WTC11 (cell line): ENCODE measurements around the gene LHFPL2. TPM values are rescaled to one million over a fixed set of nuclear protein-coding genes. Genes with fewer than 3 reads are reported as not detected.

Experiments
- ATAC-seq: fragments of 200-7000 bp; cut with Tn5 transposase; 2 replicates; pipeline ENCODE4 v1.10.0; 2021; ENCODE audit warnings: mild to moderate bottlenecking, moderate library complexity
- CTCF ChIA-PET: fragments of 300-600 bp; sonication (Branson Sonifier 250); formaldehyde crosslinking; loops from one replicate; lab custom pipeline; 2021; ENCODE audit warnings: antibody characterized with exemption; lab: Charles Lee
- POLR2A ChIA-PET: fragments of 350-600 bp; sonication (Branson Sonifier 250); formaldehyde crosslinking; loops from one replicate; lab custom pipeline; 2021; ENCODE audit warnings: antibody characterized with exemption; lab: Charles Lee
- DNase-seq: peaks from one replicate; pipeline ENCODE4 v3.0.0; 2021; ENCODE audit warnings: low spot score
- H3K27ac Mint-ChIP-seq: 2 replicates; pipeline ENCODE4 v1.8.0; 2021; ENCODE audit warnings: mixed read lengths
- H3K27me3 Mint-ChIP-seq: 2 replicates; pipeline ENCODE4 v1.8.0; 2021; ENCODE audit warnings: low read depth, mild to moderate bottlenecking, moderate library complexity, mixed read lengths
- H3K36me3 Mint-ChIP-seq: 2 replicates; pipeline ENCODE4 v1.8.0; 2021; ENCODE audit warnings: mixed read lengths
- H3K4me1 Mint-ChIP-seq: 2 replicates; pipeline ENCODE4 v1.8.0; 2022; ENCODE audit warnings: mixed read lengths
- H3K4me3 Mint-ChIP-seq: 2 replicates; pipeline ENCODE4 v1.8.0; 2021; ENCODE audit warnings: mild to moderate bottlenecking, moderate library complexity, mixed read lengths
- H3K9me3 Mint-ChIP-seq: 2 replicates; pipeline ENCODE4 v1.8.0; 2021; ENCODE audit warnings: mixed read lengths
- ATF1 ChIP-seq: sonication (generic); formaldehyde crosslinking; IDR thresholded peaks from 2 replicates; pipeline ENCODE4 v1.8.1; 2023; ENCODE audit warnings: mild to moderate bottlenecking, moderate library complexity, missing genetic modification reagents
- ATF6 ChIP-seq: sonication (generic); formaldehyde crosslinking; IDR thresholded peaks from 2 replicates; pipeline ENCODE4 v1.8.1; 2023; ENCODE audit warnings: mild to moderate bottlenecking, missing genetic modification reagents
- CBFB ChIP-seq: sonication (generic); formaldehyde crosslinking; IDR thresholded peaks from 2 replicates; pipeline ENCODE4 v1.8.1; 2022; ENCODE audit warnings: mild to moderate bottlenecking, low read depth, missing genetic modification reagents
- CREB1 ChIP-seq: sonication (generic); formaldehyde crosslinking; IDR thresholded peaks from 2 replicates; pipeline ENCODE4 v1.8.0; 2023; ENCODE audit warnings: mild to moderate bottlenecking, missing genetic modification reagents
- CREM ChIP-seq: sonication (generic); formaldehyde crosslinking; IDR thresholded peaks from 2 replicates; pipeline ENCODE4 v1.8.1; 2022; ENCODE audit warnings: mild to moderate bottlenecking, missing genetic modification reagents, moderate library complexity
- ELF4 ChIP-seq: sonication (generic); formaldehyde crosslinking; IDR thresholded peaks from 2 replicates; pipeline ENCODE4 v1.8.1; 2022; ENCODE audit warnings: low read depth, mild to moderate bottlenecking, moderate library complexity, missing genetic modification reagents
- FOXK1 ChIP-seq: sonication (generic); formaldehyde crosslinking; IDR thresholded peaks from 2 replicates; pipeline ENCODE4 v1.8.0; 2022; ENCODE audit warnings: mild to moderate bottlenecking, moderate library complexity, missing genetic modification reagents
- GABPB1 ChIP-seq: sonication (generic); formaldehyde crosslinking; IDR thresholded peaks from 2 replicates; pipeline ENCODE4 v1.8.1; 2023; ENCODE audit warnings: mild to moderate bottlenecking, missing genetic modification reagents
- GTF2I ChIP-seq: fragments of 250-450 bp; sonication (Bioruptor Pico); conservative IDR thresholded peaks from 2 replicates; pipeline ENCODE4 v1.4.0; 2021; ENCODE audit warnings: mild to moderate bottlenecking
- HMGXB4 ChIP-seq: sonication (generic); formaldehyde crosslinking; IDR thresholded peaks from 2 replicates; pipeline ENCODE4 v1.8.1; 2023; ENCODE audit warnings: mild to moderate bottlenecking, moderate library complexity, missing genetic modification reagents
- IRF1 ChIP-seq: sonication (generic); formaldehyde crosslinking; IDR thresholded peaks from 2 replicates; pipeline ENCODE4 v1.8.0; 2023; ENCODE audit warnings: missing genetic modification reagents
- MYBL2 ChIP-seq: sonication (generic); formaldehyde crosslinking; IDR thresholded peaks from 2 replicates; pipeline ENCODE4 v1.8.1; 2023; ENCODE audit warnings: mild to moderate bottlenecking, moderate library complexity, missing genetic modification reagents
- NFATC4 ChIP-seq: fragments of 250-450 bp; sonication (Bioruptor Pico); IDR thresholded peaks from 2 replicates; pipeline ENCODE4 v1.9.0; 2021; ENCODE audit warnings: mild to moderate bottlenecking
- NFYB ChIP-seq: sonication (generic); formaldehyde crosslinking; conservative IDR thresholded peaks from 2 replicates; pipeline ENCODE4 v1.8.0; 2022; ENCODE audit warnings: low read depth, missing genetic modification reagents
- NR3C1 ChIP-seq: sonication (generic); formaldehyde crosslinking; conservative IDR thresholded peaks from 2 replicates; pipeline ENCODE4 v1.8.1; 2023; ENCODE audit warnings: low read depth, mild to moderate bottlenecking, missing genetic modification reagents
- PRDM15 ChIP-seq: sonication (generic); formaldehyde crosslinking; IDR thresholded peaks from 2 replicates; pipeline ENCODE4 v1.8.0; 2022; ENCODE audit warnings: missing genetic modification reagents
- PREB ChIP-seq: sonication (generic); formaldehyde crosslinking; IDR thresholded peaks from 2 replicates; pipeline ENCODE4 v1.8.1; 2022; ENCODE audit warnings: mild to moderate bottlenecking, missing genetic modification reagents, moderate library complexity, borderline replicate concordance
- RELA ChIP-seq: sonication (generic); formaldehyde crosslinking; IDR thresholded peaks from 2 replicates; pipeline ENCODE4 v1.8.1; 2022; ENCODE audit warnings: missing genetic modification reagents, mild to moderate bottlenecking, borderline replicate concordance
- RORB ChIP-seq: fragments of 250-450 bp; sonication (Bioruptor Pico); IDR thresholded peaks from 2 replicates; pipeline ENCODE4 v1.9.0; 2021; ENCODE audit warnings: mild to moderate bottlenecking
- SMAD3 ChIP-seq: sonication (generic); formaldehyde crosslinking; IDR thresholded peaks from 2 replicates; pipeline ENCODE4 v1.8.0; 2022; ENCODE audit warnings: missing genetic modification reagents, mild to moderate bottlenecking, borderline replicate concordance
- SP1 ChIP-seq: sonication (generic); formaldehyde crosslinking; conservative IDR thresholded peaks from 2 replicates; pipeline ENCODE4 v1.8.1; 2022; ENCODE audit warnings: missing genetic modification reagents
- TEAD4 ChIP-seq: sonication (generic); formaldehyde crosslinking; IDR thresholded peaks from 2 replicates; pipeline ENCODE4 v1.8.0; 2022; ENCODE audit warnings: mild to moderate bottlenecking, missing genetic modification reagents
- USF1 ChIP-seq: sonication (generic); formaldehyde crosslinking; IDR thresholded peaks from 2 replicates; pipeline ENCODE4 v1.8.0; 2022; ENCODE audit warnings: mild to moderate bottlenecking, missing genetic modification reagents
- ZNF232 ChIP-seq: sonication (generic); formaldehyde crosslinking; IDR thresholded peaks from 2 replicates; pipeline ENCODE4 v1.8.0; 2022; ENCODE audit warnings: mild to moderate bottlenecking, missing genetic modification reagents
- ZNF263 ChIP-seq: sonication (generic); formaldehyde crosslinking; IDR thresholded peaks from 2 replicates; pipeline ENCODE4 v1.8.1; 2022; ENCODE audit warnings: low read depth, mild to moderate bottlenecking, moderate library complexity, missing genetic modification reagents
- ZNF416 ChIP-seq: fragments of 250-450 bp; sonication (Bioruptor Pico); IDR thresholded peaks from 2 replicates; pipeline ENCODE4 v1.9.0; 2021; ENCODE audit warnings: mild to moderate bottlenecking, inconsistent platforms
- total RNA-seq: library from RNA; stranded (reverse); gene quantifications from 3 replicates; pipeline ENCODE4 v1.2.3, GENCODE V29; 2021

LHFPL2 gene
- total RNA-seq, 1 experiment from 2014 or later: 40.6 TPM

GRCh38 chr5:78566747-78567425 lies 81.7 kb downstream of the LHFPL2 start:
- Mint-ChIP-seq H3K4me3 (no peak overlapping the region), H3K36me3 (peaks cover 13% of the 10 kb centered on the region), H3K9me3 (no peaks in the 10 kb centered on the region), H3K4me1 (peaks cover 43% of the 10 kb centered on the region), H3K27me3 (no peaks in the 10 kb centered on the region), H3K27ac (no peak overlapping the region)
- no peak for TF ChIP-seq CREB1 (CRISPR knock-in tag)
- TF ChIP-seq ATF6 (CRISPR knock-in tag): no peak
- TF ChIP-seq HMGXB4: no peak
- no peak for TF ChIP-seq IRF1 (CRISPR knock-in tag)
- no peak for TF ChIP-seq ELF4 (CRISPR knock-in tag)
- no peak for TF ChIP-seq SP1
- no peak for TF ChIP-seq RORB (CRISPR knock-in tag)
- TF ChIP-seq FOXK1: no peak
- no peak for DNase-seq
- CTCF ChIA-PET: no interaction called here
- no peak for ATAC-seq
- POLR2A ChIA-PET: no interaction called here

GRCh38 chr5:78565395-78565794 lies 83.2 kb downstream of the LHFPL2 start:
- H3K4me1 Mint-ChIP-seq: peaks cover 32% of the 10 kb centered on the region
- H3K4me3 Mint-ChIP-seq: no peak overlapping the region
- no peak for ATAC-seq
- no peak overlapping the region for H3K27ac Mint-ChIP-seq
- CTCF ChIA-PET: no interaction called here
- peaks cover 13% of the 10 kb centered on the region for H3K36me3 Mint-ChIP-seq
- POLR2A ChIA-PET: no interaction called here
- H3K9me3 Mint-ChIP-seq: no peaks in the 10 kb centered on the region
- no peaks in the 10 kb centered on the region for H3K27me3 Mint-ChIP-seq
- DNase-seq: no peak
- TF ChIP-seq PREB (CRISPR knock-in tag) (no peak), TEAD4 (CRISPR knock-in tag) (no peak), ATF1 (CRISPR knock-in tag) (no peak), USF1 (CRISPR knock-in tag) (no peak), CBFB (CRISPR knock-in tag) (no peak), RELA (CRISPR knock-in tag) (no peak), CREM (CRISPR knock-in tag) (no peak), ZNF416 (CRISPR knock-in tag) (no peak), CREB1 (CRISPR knock-in tag) (no peak), PRDM15 (CRISPR knock-in tag) (no peak), NFYB (CRISPR knock-in tag) (no peak), NFATC4 (CRISPR knock-in tag) (no peak), NR3C1 (CRISPR knock-in tag) (no peak), SMAD3 (CRISPR knock-in tag) (no peak), GABPB1 (CRISPR knock-in tag) (no peak), GTF2I (no peak), ZNF232 (no peak), ZNF263 (no peak), MYBL2 (no peak)
